Measurements from ENCODE around the gene PPP1R3F. TPM values are rescaled to one million over a fixed set of nuclear protein-coding genes. Genes with fewer than 3 reads are reported as not detected.

Gene PPP1R3F
- total RNA-seq, 2 donors from 2014 or later = 3.0 to 16.3 TPM

- TF ChIP-seq CTCF (IDR thresholded peaks at IDR 0.05) (no peak), POLR2A (IDR thresholded peaks at IDR 0.05) (no peak)
- Histone ChIP-seq H3K27me3 (no peaks in the 10 kb centered on the region), H3K27ac (no peak overlapping the region), H3K4me1 (peaks cover 7% of the 10 kb centered on the region), H3K4me3 (no peak overlapping the region), H3K36me3 (replicated peaks in 1 of 2; ENCODE audit: insufficient read depth in 1 of 2, low read depth in 2 of 2) (no peaks in the 10 kb centered on the region), H3K9me3 (no peaks in the 10 kb centered on the region)
- no peak for DNase-seq
- intact Hi-C loops (cut with DNase I) = no loop called here
- no peak for ATAC-seq
- 60 to 100% methylated on average over 1 to 3 of the region's 10 CpGs for WGBS, 2 donors
Observed at GRCh38 chrX:49231333-49232000, 38.1 kb upstream of the PPP1R3F start.

GRCh38 chrX:49232525-49232924 lies 37.1 kb upstream of the PPP1R3F start:
- TF ChIP-seq POLR2A (IDR thresholded peaks at IDR 0.05) (no peak), CTCF (IDR thresholded peaks at IDR 0.05) (no peak)
- 84 to 85% methylated on average over 2 of the region's 2 CpGs for WGBS, 2 donors
- ATAC-seq (no peak), DNase-seq (no peak)
- H3K27ac ChIP-seq = no peak overlapping the region
- no peaks in the 10 kb centered on the region for H3K27me3 ChIP-seq
- intact Hi-C loops (cut with DNase I) = no loop called here
- no peaks in the 10 kb centered on the region for H3K36me3 ChIP-seq (replicated peaks in 1 of 2; ENCODE audit: insufficient read depth in 1 of 2, low read depth in 2 of 2)
- peaks cover 10% of the 10 kb centered on the region for H3K4me1 ChIP-seq
- no peak overlapping the region for H3K4me3 ChIP-seq
- H3K9me3 ChIP-seq = no peaks in the 10 kb centered on the region

- Histone ChIP-seq H3K27me3 (no peaks in the 10 kb centered on the region), H3K4me3 (no peak within 1 kb of the TSS), H3K36me3 (replicated peaks in 1 of 2; ENCODE audit: insufficient read depth in 1 of 2, low read depth in 2 of 2) (no peaks in the 10 kb centered on the region), H3K27ac (no peak within 1 kb of the TSS), H3K4me1 (peaks cover 10% of the 10 kb centered on the region), H3K9me3 (no peaks in the 10 kb centered on the region)
- intact Hi-C loops (cut with DNase I) = no loop called here
- 71% methylated on average over 5 to 8 of the region's 9 CpGs for WGBS, 2 donors
- no peak for DNase-seq
- no peak for TF ChIP-seq CTCF (IDR thresholded peaks at IDR 0.05)
- TF ChIP-seq POLR2A (IDR thresholded peaks at IDR 0.05) = no peak
- no peak for ATAC-seq
Observed at GRCh38 chrX:49233176-49233575, 36.4 kb upstream of the PPP1R3F start, which contains the start of gene CACNA1F. TSS of gene CACNA1F (minus strand) at chrX:49233340. CDS start at chrX:49233309, 31 bp downstream.

GRCh38 chrX:49233887-49234555 lies 35.6 kb upstream of the PPP1R3F start:
- TF ChIP-seq POLR2A (IDR thresholded peaks at IDR 0.05) (no peak), CTCF (IDR thresholded peaks at IDR 0.05) (no peak)
- no peaks in the 10 kb centered on the region for H3K27me3 ChIP-seq
- H3K27ac ChIP-seq = no peak overlapping the region
- peaks cover 10% of the 10 kb centered on the region for H3K4me1 ChIP-seq
- no peak overlapping the region for H3K4me3 ChIP-seq
- H3K9me3 ChIP-seq = no peaks in the 10 kb centered on the region
- WGBS, 2 donors = 62 to 68% methylated on average over 4 to 26 of the region's 56 CpGs
- ATAC-seq (no peak), DNase-seq (no peak)
- no peaks in the 10 kb centered on the region for H3K36me3 ChIP-seq (replicated peaks in 1 of 2; ENCODE audit: insufficient read depth in 1 of 2, low read depth in 2 of 2)
- intact Hi-C loops (cut with DNase I) = no loop called here

Data from body of pancreas (tissue), 4 donors.